Astrocyte of the hippocampus (primary cell): Measurements from ENCODE around the gene MORN4.
"Not testable (repeated sequence)": the region's sequence is repeated elsewhere in the genome, so short reads cannot be mapped to it uniquely, and the experiment has no call there.

Experiments
- DNase-seq: peaks from one replicate; pipeline ENCODE4 v3.0.0; 2011; ENCODE audit warnings: low read depth, low spot score

MORN4 gene

GRCh38 chr10:97640868-97641811, 7.8 kb upstream of the MORN4 start:
- peak; percentile 63 for DNase-seq

- DNase-seq = peak; percentile 100
Observed at GRCh38 chr10:97640174-97640867, 7.0 kb upstream of the MORN4 start, which contains the start of gene PI4K2A. TSS of gene PI4K2A (plus strand) at chr10:97640671. CDS start at chr10:97640743, 72 bp downstream.

GRCh38 chr10:97639090-97639489, 5.8 kb upstream of the MORN4 start:
- DNase-seq = not testable (repeated sequence)

GRCh38 chr10:97635577-97635976, 2.3 kb upstream of the MORN4 start:
- no peak for DNase-seq

GRCh38 chr10:97633921-97634320, 621 bp upstream of the MORN4 start:
- no peak for DNase-seq

- no peak for DNase-seq
Observed at GRCh38 chr10:97631098-97631497, 2.2 kb downstream of the MORN4 start.

- no peak for DNase-seq
Observed at GRCh38 chr10:97629289-97629688, 4.0 kb downstream of the MORN4 start.

- no peak for DNase-seq
Observed at GRCh38 chr10:97628228-97628627, 5.1 kb downstream of the MORN4 start.

GRCh38 chr10:97627731-97628130, 5.6 kb downstream of the MORN4 start:
- DNase-seq = no peak

- no peak for DNase-seq
Observed at GRCh38 chr10:97623277-97623676, 10.0 kb downstream of the MORN4 start.

GRCh38 chr10:97618733-97619132, 14.6 kb downstream of the MORN4 start:
- DNase-seq = no peak

GRCh38 chr10:97618285-97618684, 15.0 kb downstream of the MORN4 start:
- DNase-seq = no peak

- DNase-seq = peak; percentile 81
Observed at GRCh38 chr10:97612386-97612785, 20.9 kb downstream of the MORN4 start.

- no peak for DNase-seq
Observed at GRCh38 chr10:97611473-97611872, 21.8 kb downstream of the MORN4 start.

- DNase-seq = no peak
Observed at GRCh38 chr10:97608991-97609561, 24.2 kb downstream of the MORN4 start.

- no peak for DNase-seq
Observed at GRCh38 chr10:97607095-97607636, 26.1 kb downstream of the MORN4 start.

GRCh38 chr10:97601268-97602215, 31.8 kb downstream of the MORN4 start:
- peak; percentile 22 for DNase-seq

- DNase-seq = no peak
Observed at GRCh38 chr10:97600616-97601015, 32.7 kb downstream of the MORN4 start.

GRCh38 chr10:97599272-97599619, 34.1 kb downstream of the MORN4 start:
- DNase-seq = no peak

- no peak for DNase-seq
Observed at GRCh38 chr10:97598407-97599271, 34.7 kb downstream of the MORN4 start.
